A549 (cell line): Measurements from ENCODE around the gene TBC1D14. TPM values are rescaled to one million over a fixed set of nuclear protein-coding genes. Genes with fewer than 3 reads are reported as not detected.
A peak's percentile ranks its signal among the peaks of the same experiment; 100 is the strongest.

Experiments
- ATAC-seq, 2 experiments: fragments of 200-7000 bp in 1 of 2; fragments of >200 bp in 1 of 2; cut with Nextera tagmentation in 1 of 2; cut with Tn5 transposase in 1 of 2; 3 replicates each; pipeline versions ENCODE4 v1.8.0 to v1.9.1; 2018 to 2020; ENCODE audit warnings: mild to moderate bottlenecking in 1 of 2, moderate library complexity in 1 of 2
- CTCF ChIA-PET: fragments of 300-600 bp; sonication (Branson Sonifier 250); formaldehyde crosslinking; extraction: SDS; loops from one replicate; lab custom pipeline; 2021; ENCODE audit warnings: antibody characterized with exemption, inconsistent platforms; lab: Yijun Ruan, JAX
- POLR2A ChIA-PET: fragments of 350-600 bp; formaldehyde crosslinking; extraction: SDS; loops from one replicate; lab custom pipeline; 2021; ENCODE audit warnings: antibody characterized with exemption, inconsistent platforms; lab: Yijun Ruan, JAX
- DNase-seq, 2 experiments: peaks; one replicate each; pipeline versions ENCODE4 v3.0.0 to v3.0.0-alpha.2; 2011 to 2016; ENCODE audit warnings: low read depth in 1 of 2, low spot score in 1 of 2
- FAIRE-seq: peaks from 2 replicates; lab custom pipeline; 2011; peaks lifted over from hg19 to GRCh38; lab: Jason Lieb, UNC
- H3K27ac ChIP-seq, 2 experiments: fragments of >200 bp; sonication (Bioruptor Twin); formaldehyde crosslinking; 3 replicates each; pipeline ENCODE4 v1.5.1; 2016 to 2017
- H3K4me1 ChIP-seq: fragments of >200 bp; sonication (Bioruptor Twin); formaldehyde crosslinking; 3 replicates; pipeline ENCODE4 v1.6.1; 2016
- H3K4me2 ChIP-seq: fragments of >200 bp; sonication (Bioruptor Twin); formaldehyde crosslinking; 3 replicates; pipeline ENCODE4 v1.6.1; 2016
- H3K4me3 ChIP-seq: fragments of >200 bp; sonication (Bioruptor Twin); formaldehyde crosslinking; 3 replicates; pipeline ENCODE4 v1.5.1; 2016
- H3K9me3 ChIP-seq: fragments of >200 bp; sonication (Bioruptor Twin); formaldehyde crosslinking; 3 replicates; pipeline ENCODE4 v1.6.1; 2016
- CBX8 ChIP-seq: fragments of 200-600 bp; sonication (generic); IDR thresholded peaks from 2 replicates; pipeline ENCODE4 v1.6.1; 2016
- CEBPB ChIP-seq, 2 experiments: fragments of >200 bp in 1 of 2; sonication (Bioruptor Twin) in 1 of 2; formaldehyde crosslinking in 1 of 2; IDR thresholded peaks; 2 replicates each; pipeline ENCODE4 v1.6.1; 2012 to 2016
- E2F6 ChIP-seq: IDR thresholded peaks from 2 replicates; pipeline ENCODE4 v1.6.1; 2012; ENCODE audit warnings: low read depth, borderline replicate concordance
- ESRRA ChIP-seq: fragments of 150-350 bp; IDR thresholded peaks from 2 replicates; pipeline ENCODE4 v1.6.1; 2014; ENCODE audit warnings: mild to moderate bottlenecking, low read length, borderline replicate concordance
- FOSB ChIP-seq: fragments of 250-450 bp; sonication (Bioruptor Pico); IDR thresholded peaks from 2 replicates; pipeline ENCODE4 v1.5.0; 2020; ENCODE audit warnings: mild to moderate bottlenecking, moderate library complexity
- FOSL2 ChIP-seq, 2 experiments: fragments of 450-650 bp in 1 of 2; fragments of >200 bp in 1 of 2; sonication (Bioruptor Twin) in 1 of 2; formaldehyde crosslinking; IDR thresholded peaks; 2 replicates each; pipeline versions ENCODE4 v1.5.0 to v1.6.1; 2016 to 2020; ENCODE audit warnings: mild to moderate bottlenecking in 1 of 2, moderate library complexity in 1 of 2
- HDAC2 ChIP-seq: fragments of 200-600 bp; sonication (generic); IDR thresholded peaks from 2 replicates; pipeline ENCODE4 v1.6.1; 2016
- HOXA7 ChIP-seq: fragments of 250-450 bp; sonication (Bioruptor Pico); IDR thresholded peaks from 2 replicates; pipeline ENCODE4 v1.5.0; 2020; ENCODE audit warnings: mild to moderate bottlenecking, moderate library complexity
- JUNB ChIP-seq: fragments of >200 bp; sonication (Bioruptor Twin); formaldehyde crosslinking; IDR thresholded peaks from 2 replicates; pipeline ENCODE4 v1.6.1; 2016
- KDM1A ChIP-seq: fragments of 200-600 bp; sonication (generic); IDR thresholded peaks from 2 replicates; pipeline ENCODE4 v1.6.1; 2016; ENCODE audit warnings: low read depth, mild to moderate bottlenecking
- MYC ChIP-seq: IDR thresholded peaks from 2 replicates; pipeline ENCODE4 v1.6.1; 2012; ENCODE audit warnings: mild to moderate bottlenecking, inconsistent platforms, low read length, improper control_type of control experiment, borderline replicate concordance
- NPAS2 ChIP-seq: fragments of 250-450 bp; sonication (Bioruptor Pico); IDR thresholded peaks from 2 replicates; pipeline ENCODE4 v1.8.0; 2022; ENCODE audit warnings: mild to moderate bottlenecking, moderate library complexity, borderline replicate concordance
- POLR2A ChIP-seq: IDR thresholded peaks from 2 replicates; pipeline ENCODE4 v1.6.1; 2012; ENCODE audit warnings: mild to moderate bottlenecking, low read length
- POLR2AphosphoS2 ChIP-seq: conservative IDR thresholded peaks from 2 replicates; pipeline ENCODE4 v1.6.1; 2012; ENCODE audit warnings: low read length, improper control_type of control experiment, inconsistent platforms
- RCOR1 ChIP-seq: fragments of 150-350 bp; IDR thresholded peaks from 2 replicates; pipeline ENCODE4 v1.6.1; 2014; ENCODE audit warnings: antibody characterized with exemption, low read length, low read depth
- TFCP2L1 ChIP-seq: fragments of 250-450 bp; sonication (Bioruptor Pico); IDR thresholded peaks from 2 replicates; pipeline ENCODE4 v1.5.0; 2021; ENCODE audit warnings: mild to moderate bottlenecking
- USF2 ChIP-seq: fragments of 450-650 bp; IDR thresholded peaks from 2 replicates; pipeline ENCODE4 v1.6.1; 2014; ENCODE audit warnings: antibody characterized with exemption
- WGBS: methylation state at CpG from one replicate; pipeline ENCODE4 v1.1.6; 2017; ENCODE audit errors: missing lambda C conversion rate; 5-methylcytosine and 5-hydroxymethylcytosine counted together
- polyA plus RNA-seq, 4 experiments: library from polyadenylated mRNA; depleted of rRNA in 3 of 4; stranded (reverse); fragments of >200 nt; fragmentation: RNase III in 1 of 4; extraction: RNeasy Plus Mini Kit Qiagen cat#74134 plus additional on column Dnase treatment in 1 of 4; gene quantifications; 2 replicates in 3 of 4; 3 replicates in 1 of 4; pipeline ENCODE4 v1.2.3, GENCODE V29; 2011 to 2017
- TF ChIP-seq, protein P1 (sequence below): IDR thresholded peaks from 2 replicates; pipeline ENCODE4 v1.6.1; 2012

Gene TBC1D14
- polyA plus RNA-seq, 2 of the 4 experiments (the other 2 are of a cell fraction) = 30.2 to 39.0 TPM

GRCh38 chr4:6900956-6901355, 8.7 kb upstream of the TBC1D14 start (continued):
- TF ChIP-seq, protein P1, sequence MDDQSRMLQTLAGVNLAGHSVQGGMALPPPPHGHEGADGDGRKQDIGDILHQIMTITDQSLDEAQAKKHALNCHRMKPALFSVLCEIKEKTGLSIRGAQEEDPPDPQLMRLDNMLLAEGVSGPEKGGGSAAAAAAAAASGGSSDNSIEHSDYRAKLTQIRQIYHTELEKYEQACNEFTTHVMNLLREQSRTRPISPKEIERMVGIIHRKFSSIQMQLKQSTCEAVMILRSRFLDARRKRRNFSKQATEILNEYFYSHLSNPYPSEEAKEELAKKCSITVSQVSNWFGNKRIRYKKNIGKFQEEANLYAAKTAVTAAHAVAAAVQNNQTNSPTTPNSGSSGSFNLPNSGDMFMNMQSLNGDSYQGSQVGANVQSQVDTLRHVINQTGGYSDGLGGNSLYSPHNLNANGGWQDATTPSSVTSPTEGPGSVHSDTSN = no peak
- TF ChIP-seq FOSB (CRISPR knock-in tag) (no peak), CEBPB (IDR thresholded peaks at IDR 0.05) (no peak), USF2 (no peak), JUNB (no peak), POLR2A (no peak)

GRCh38 chr4:6901669-6902317, 7.8 kb upstream of the TBC1D14 start:
- H3K4me3 ChIP-seq = no peak overlapping the region
- no peak for TF ChIP-seq HDAC2
- no peak for TF ChIP-seq FOSL2 (IDR thresholded peaks at IDR 0.05)
- TF ChIP-seq FOSL2 (CRISPR knock-in tag; IDR thresholded peaks at IDR 0.05) = no peak
- no peak for TF ChIP-seq RCOR1
- TF ChIP-seq POLR2AphosphoS2 = no peak
- no peak for TF ChIP-seq ESRRA
- TF ChIP-seq E2F6 = no peak
- TF ChIP-seq MYC = no peak
- no peak for TF ChIP-seq NPAS2 (CRISPR knock-in tag)
- H3K4me1 ChIP-seq = no peaks in the 10 kb centered on the region
- H3K9me3 ChIP-seq = no peaks in the 10 kb centered on the region
- 88% methylated on average over 11 of the region's 24 CpGs for WGBS
- no peak overlapping the region for H3K4me2 ChIP-seq
- DNase-seq (no peak), ATAC-seq (0 out of 6 replicates have a peak, but pooled peaks of 1 of the 2 experiments have one; percentile 39), FAIRE-seq (no peak)
- ChIA-PET POLR2A (no interaction called here), CTCF (no interaction called here)
- 0 out of 6 replicates have a peak overlapping the region, but pooled peaks have one; percentile 8 to 16 for H3K27ac ChIP-seq

DNA sequence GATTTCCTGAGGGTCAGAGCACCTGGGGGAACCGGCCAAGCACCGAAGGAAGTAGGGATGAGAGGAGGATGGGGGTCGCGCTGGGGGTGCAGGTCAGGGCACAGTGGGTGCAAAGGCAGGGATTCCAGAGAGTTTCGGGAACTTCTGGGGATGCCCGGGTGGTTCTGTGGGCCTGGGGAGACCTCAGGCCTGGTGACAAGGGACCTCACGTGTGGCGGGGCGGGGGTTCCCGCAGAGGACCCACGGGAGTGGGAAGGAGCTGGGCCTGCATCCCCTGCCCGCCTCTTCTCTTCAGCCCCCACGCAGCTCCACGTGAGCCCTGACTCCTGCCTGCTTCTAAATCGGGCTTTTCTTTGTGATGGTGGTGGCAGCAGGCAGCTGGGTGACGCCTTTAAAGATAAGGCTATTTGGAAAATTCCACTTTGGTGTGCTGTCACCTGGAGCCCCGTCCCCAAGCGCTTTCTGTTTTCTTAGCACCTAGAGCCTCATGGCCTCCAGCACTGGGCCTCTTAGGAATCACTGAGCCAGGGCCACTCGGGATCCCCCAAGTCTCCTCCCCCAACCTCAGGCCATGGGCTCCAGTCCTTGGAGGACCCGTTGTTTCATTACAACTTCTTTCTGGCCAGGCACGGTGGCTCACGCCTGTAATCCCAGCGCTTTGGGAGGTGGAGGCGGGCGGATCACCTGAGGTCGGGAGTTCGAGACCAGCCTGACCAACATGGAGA, 7.1 kb upstream of the TBC1D14 start:
- WGBS = 83% methylated on average over 23 of the region's 27 CpGs

More for the DNA sequence above, 7.1 kb upstream of the TBC1D14 start:
- CTCF ChIA-PET = interaction anchor here (1.1 kb wide), 1 partner anchor 17 kb away, joined by 3 read pairs; no protein-coding TSS in a partner anchor
- FAIRE-seq = no peak
- no peak overlapping the region for H3K4me3 ChIP-seq
- no peak for ATAC-seq
- H3K27ac ChIP-seq = no peak overlapping the region
- no peaks in the 10 kb centered on the region for H3K4me1 ChIP-seq
- H3K4me2 ChIP-seq = no peak overlapping the region
- no peak for DNase-seq
- no peak for TF ChIP-seq KDM1A
- TF ChIP-seq RCOR1 = no peak
- TF ChIP-seq CBX8 = no peak
- TF ChIP-seq FOSL2 (IDR thresholded peaks at IDR 0.05) = no peak
- TF ChIP-seq FOSL2 (CRISPR knock-in tag; IDR thresholded peaks at IDR 0.05) = no peak
- TF ChIP-seq TFCP2L1 = no peak
- no peak for TF ChIP-seq HOXA7 (CRISPR knock-in tag)
- TF ChIP-seq NPAS2 (CRISPR knock-in tag) = no peak
- H3K9me3 ChIP-seq = no peaks in the 10 kb centered on the region
- POLR2A ChIA-PET = no interaction called here
